ENCODE results near the gene HOXD8.

Gene HOXD8

DNA sequence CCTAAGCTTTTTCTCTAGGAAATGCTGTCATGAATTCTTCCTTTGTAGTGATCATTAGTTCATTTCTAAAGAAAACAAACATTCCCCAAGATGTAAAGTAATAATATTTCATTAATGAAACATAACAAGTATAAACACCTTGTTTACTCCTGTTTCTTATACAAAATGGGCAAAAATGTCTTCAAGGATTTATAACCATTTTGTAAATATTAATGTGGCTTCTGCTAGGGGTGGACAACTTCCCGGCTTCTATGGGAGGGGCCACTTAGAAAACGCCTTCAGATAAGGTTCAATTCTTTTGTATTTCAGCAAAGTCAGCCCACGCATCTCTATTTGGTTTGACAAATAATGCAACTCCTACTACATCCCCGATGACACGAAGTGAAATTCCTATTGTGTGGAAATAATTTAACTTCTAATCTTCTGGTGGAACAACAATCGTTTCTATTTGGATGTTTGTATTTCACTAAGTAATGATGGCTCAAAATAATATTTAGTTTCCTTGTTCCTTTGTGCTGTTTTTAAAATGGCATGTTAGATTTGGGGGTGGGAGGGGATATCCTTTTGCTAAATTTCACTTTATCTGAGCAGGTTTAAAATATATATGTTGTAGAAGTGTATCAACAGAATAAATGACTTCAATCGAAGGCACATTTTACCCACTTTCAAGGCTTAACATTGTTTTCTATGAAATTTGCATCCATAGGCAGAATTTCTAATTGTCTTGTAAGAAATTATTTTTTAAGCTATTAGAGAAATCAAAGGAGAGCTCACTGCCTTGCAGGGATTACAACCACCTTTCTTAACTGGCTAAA, 44.3 kb downstream of the HOXD8 start:
- Mint-ChIP-seq H3K36me3 (ENCODE audit: low read depth) (peaks cover 3% of the 10 kb centered on the region), H3K27ac (no peak overlapping the region), H3K27me3 (ENCODE audit: low read depth) (peaks cover 88% of the 10 kb centered on the region), H3K4me1 (ENCODE audit: low read depth) (no peaks in the 10 kb centered on the region), H3K9me3 (no peaks in the 10 kb centered on the region), H3K4me3 (no peak overlapping the region)

DNA sequence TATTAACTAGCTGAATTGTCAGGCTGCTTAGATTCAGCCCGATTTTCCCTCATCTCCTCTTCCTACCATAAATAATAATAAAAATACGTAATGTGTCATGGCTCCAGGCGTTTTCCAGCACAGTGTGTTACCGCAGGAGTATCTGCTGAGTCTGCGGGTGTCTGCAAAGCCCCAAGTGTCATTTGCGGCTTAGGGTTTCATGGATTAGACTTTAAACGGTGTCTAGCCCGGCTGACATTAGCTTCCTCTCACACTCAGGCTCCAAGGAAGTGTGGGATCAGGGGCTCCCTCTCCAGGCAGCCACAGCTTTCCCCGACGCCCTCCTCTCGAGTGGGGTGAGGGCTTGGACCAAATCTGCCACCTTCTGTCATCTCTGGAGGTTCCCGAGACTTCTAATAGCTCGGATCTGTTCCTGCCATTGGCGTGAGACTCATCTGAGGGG, 44.9 kb downstream of the HOXD8 start:
- Mint-ChIP-seq H3K9me3 (no peaks in the 10 kb centered on the region), H3K36me3 (ENCODE audit: low read depth) (peaks cover 3% of the 10 kb centered on the region), H3K27ac (no peak overlapping the region), H3K27me3 (ENCODE audit: low read depth) (peaks cover 92% of the 10 kb centered on the region), H3K4me1 (ENCODE audit: low read depth) (no peaks in the 10 kb centered on the region), H3K4me3 (no peak overlapping the region)

DNA sequence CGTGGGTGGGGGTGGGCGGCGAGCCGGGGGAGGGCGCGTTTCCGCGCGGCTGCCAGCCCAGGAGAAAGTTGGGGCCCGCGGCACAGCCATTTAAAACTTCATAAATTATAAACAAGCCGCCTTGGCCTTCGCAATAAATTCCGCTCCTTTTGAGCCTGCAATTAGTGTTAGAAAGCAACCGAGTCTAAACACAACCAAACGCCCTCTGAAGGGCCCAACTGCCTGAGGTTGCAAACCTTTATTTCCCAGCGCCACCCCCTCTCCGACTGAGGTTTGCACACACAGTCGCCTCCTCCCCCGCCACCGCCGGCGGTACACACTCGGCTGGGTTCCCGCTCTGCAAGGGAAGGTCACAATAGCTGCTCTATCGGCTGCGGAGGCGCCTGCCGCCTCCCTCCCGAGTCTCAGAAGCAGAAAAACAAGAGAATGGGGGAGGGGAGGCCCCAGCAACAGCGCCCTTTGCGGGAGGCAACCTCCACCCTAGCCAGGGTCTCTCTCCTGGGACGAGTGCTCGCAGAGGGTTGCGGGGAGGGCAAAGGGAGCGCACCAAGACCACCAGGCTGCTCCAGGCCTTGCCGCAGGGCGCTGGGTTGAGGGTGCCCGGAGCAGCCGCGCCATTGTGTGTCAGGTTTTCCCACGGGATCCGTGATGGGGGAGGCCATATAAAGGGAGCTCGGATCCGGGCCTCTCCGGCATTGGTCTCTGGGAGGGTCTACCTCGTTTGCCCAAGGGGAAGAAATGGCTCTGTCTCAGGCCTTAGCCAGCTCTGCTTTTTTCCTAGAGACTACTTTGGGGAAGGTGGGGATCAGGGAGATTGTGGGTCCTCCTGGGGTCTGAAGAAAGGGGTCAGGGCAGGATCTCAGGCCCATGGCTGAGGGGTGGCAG, 45.6 kb downstream of the HOXD8 start:
- peaks cover 3% of the 10 kb centered on the region for H3K36me3 Mint-ChIP-seq (ENCODE audit: low read depth)
- H3K4me3 Mint-ChIP-seq, result no peak overlapping the region
- no peak overlapping the region for H3K27ac Mint-ChIP-seq
- H3K4me1 Mint-ChIP-seq (ENCODE audit: low read depth), result no peaks in the 10 kb centered on the region
- peaks cover 92% of the 10 kb centered on the region for H3K27me3 Mint-ChIP-seq (ENCODE audit: low read depth)
- no peaks in the 10 kb centered on the region for H3K9me3 Mint-ChIP-seq

DNA sequence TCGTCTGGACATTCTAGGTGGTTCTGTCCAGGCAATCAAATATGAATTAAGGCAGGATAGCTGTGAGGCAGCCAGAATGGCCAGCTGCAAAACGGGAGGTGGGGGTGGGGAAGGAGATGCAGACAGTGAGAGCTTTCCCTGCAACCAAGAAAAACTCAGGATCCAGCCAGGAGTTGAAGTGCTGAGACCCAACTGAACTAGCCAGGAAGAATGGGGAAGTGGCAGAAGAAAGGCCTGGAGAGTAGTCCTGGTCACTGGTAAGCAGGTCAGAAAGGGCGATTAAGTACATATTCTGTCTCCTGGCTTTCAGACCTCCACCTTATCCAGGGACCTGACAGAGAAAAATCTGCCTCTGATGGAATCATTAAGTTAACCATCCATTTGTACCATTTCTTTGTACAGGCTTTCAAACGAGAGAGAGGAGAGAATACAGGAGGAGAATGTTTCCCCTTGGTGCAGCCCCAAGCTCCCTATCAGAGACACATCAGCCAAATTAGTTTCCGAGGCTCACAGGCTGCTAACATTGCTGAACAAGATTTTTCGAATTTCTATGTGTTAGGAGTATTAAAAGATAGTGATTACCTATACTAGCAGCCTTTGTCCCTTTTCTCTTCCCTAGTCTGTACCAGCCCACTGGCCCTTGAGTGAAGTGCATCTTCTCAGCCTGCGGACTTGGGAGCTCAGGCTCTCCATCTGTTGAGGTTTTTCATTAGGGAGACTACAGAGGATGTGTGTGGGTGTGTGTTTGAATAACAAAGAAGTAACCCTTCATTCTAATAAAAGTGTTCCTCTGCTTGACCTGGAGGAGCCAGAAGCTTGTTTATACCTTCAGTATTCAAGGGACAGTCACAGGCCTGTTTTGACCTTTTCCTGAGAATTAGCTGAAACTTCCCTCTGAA, 46.5 kb downstream of the HOXD8 start:
- Mint-ChIP-seq H3K27ac (no peak overlapping the region), H3K4me3 (no peak overlapping the region), H3K27me3 (ENCODE audit: low read depth) (peaks cover 93% of the 10 kb centered on the region)

DNA sequence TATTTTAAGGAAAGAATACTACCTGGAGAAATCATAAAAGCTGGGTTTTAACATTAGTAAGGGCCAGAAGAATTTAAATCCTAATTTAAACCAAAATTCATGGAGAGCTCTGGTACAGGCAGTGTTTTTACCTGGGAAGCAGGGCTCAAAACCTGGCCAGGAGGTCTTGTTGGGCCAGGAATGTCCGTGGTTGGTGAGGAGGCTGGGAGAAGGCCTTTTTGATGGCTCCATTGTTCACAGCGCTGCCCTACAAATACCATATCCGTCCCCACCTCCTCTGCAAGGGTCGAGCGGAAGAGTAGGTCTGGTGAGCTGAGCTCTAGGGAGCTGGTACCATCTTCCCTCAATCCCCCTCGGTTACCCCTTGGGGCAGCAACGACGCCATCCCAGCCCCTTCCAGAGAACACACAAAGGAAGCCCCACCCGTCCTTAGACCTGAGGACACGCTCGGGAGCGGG, 48.1 kb downstream of the HOXD8 start:
- H3K9me3 Mint-ChIP-seq, result no peaks in the 10 kb centered on the region
- H3K4me3 Mint-ChIP-seq, result peak overlapping the region; percentile 38
- peaks cover 93% of the 10 kb centered on the region for H3K27me3 Mint-ChIP-seq (ENCODE audit: low read depth)
- no peaks in the 10 kb centered on the region for H3K4me1 Mint-ChIP-seq (ENCODE audit: low read depth)
- H3K27ac Mint-ChIP-seq, result no peak overlapping the region
- peaks cover 2% of the 10 kb centered on the region for H3K36me3 Mint-ChIP-seq (ENCODE audit: low read depth)

More for the DNA sequence above, 46.5 kb downstream of the HOXD8 start:
- Mint-ChIP-seq H3K9me3 (no peaks in the 10 kb centered on the region), H3K4me1 (ENCODE audit: low read depth) (no peaks in the 10 kb centered on the region), H3K36me3 (ENCODE audit: low read depth) (peaks cover 3% of the 10 kb centered on the region)

DNA sequence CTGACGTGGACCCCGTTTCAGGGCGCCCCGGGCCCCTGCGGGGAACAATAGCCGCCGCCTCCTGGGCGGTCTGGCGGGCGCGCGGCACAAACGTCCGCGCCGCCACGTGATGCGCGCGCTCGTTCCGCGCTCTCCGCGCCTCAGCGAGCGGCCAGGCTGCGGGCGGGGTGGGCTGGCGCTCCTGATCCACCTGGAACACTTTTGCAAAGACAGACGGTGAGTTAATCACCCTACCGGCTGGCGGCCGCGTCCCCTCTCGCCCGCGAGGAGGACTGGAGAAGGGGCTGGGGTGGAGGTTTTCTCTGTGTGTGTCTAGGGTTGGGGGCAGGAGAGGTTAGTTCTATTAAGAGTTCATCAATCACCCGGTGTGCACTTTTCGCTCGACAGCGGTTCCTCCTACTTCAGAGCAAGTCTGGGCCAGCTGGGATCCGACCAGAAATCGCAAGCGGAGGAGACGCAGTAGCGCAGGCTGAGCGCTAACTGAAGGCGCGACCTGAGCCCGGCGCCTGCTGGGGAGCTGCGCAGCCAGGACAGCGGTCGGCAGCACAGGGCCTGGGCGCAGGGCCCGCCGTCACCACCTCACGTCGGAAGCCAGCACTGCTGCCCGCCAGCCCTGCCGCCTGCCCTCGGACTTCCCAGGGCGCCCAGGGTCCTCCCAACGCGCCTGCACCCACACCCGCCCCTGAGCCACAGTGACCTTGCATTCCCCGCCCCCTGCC, 48.7 kb downstream of the HOXD8 start:
- H3K27ac Mint-ChIP-seq, result no peak overlapping the region
- H3K9me3 Mint-ChIP-seq, result no peaks in the 10 kb centered on the region
- H3K27me3 Mint-ChIP-seq (ENCODE audit: low read depth), result peaks cover 93% of the 10 kb centered on the region
- H3K4me1 Mint-ChIP-seq (ENCODE audit: low read depth), result no peaks in the 10 kb centered on the region
- H3K36me3 Mint-ChIP-seq (ENCODE audit: low read depth), result no peaks in the 10 kb centered on the region
- peak overlapping the region; percentile 19 for H3K4me3 Mint-ChIP-seq

DNA sequence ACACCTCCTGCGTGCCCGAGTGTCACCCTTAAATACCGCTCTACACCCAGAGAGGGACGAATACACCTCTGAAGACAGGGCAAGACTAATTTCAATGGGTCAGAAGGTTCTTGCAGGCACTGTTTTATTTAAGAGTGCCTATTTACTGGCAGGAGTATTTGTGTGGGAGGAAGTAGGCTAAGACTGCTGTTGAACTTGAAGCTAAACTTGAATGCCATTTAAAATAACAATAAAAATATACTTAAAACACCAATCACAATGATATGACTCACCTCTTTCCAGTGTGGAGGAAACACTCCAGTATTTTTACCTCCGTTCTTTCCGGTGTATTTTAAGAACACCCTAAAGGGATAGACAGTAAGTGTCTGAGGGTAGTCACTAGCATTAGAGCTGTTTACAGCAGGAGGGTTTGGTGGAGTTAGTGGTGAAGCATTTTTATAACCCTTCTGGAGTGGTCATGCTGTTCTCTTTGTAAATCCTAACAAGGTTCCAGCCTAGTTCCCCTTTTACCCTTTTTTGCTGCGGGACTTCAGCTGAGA, 49.3 kb downstream of the HOXD8 start:
- Mint-ChIP-seq H3K4me3 (no peak overlapping the region), H3K9me3 (no peaks in the 10 kb centered on the region)

DNA sequence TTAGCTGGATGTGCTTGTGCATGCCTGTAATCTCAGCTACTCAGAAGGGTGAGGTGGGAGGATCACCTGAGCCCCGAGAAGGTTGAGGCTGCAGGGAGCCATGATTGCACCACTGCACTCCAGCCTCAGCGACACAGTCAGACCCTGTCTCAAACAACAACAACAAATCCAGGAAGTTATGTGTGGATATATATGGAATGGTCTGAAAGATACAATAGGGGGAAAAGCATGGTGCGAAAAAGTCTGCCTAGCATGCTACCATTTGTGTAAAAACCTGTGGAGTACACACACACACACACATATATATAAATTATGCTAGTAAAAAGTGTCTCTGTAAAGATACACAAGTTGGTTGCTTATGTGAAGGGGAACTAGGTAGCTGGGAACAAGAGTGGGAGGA, 52.0 kb downstream of the HOXD8 start:
- H3K36me3 Mint-ChIP-seq (ENCODE audit: low read depth), result no peaks in the 10 kb centered on the region
- no peak overlapping the region for H3K27ac Mint-ChIP-seq
- H3K9me3 Mint-ChIP-seq, result no peaks in the 10 kb centered on the region
- H3K27me3 Mint-ChIP-seq (ENCODE audit: low read depth), result peaks cover 82% of the 10 kb centered on the region
- H3K4me1 Mint-ChIP-seq (ENCODE audit: low read depth), result no peaks in the 10 kb centered on the region
- no peak overlapping the region for H3K4me3 Mint-ChIP-seq

More for the DNA sequence above, 49.3 kb downstream of the HOXD8 start:
- Mint-ChIP-seq H3K4me1 (ENCODE audit: low read depth) (no peaks in the 10 kb centered on the region), H3K27me3 (ENCODE audit: low read depth) (peaks cover 91% of the 10 kb centered on the region), H3K27ac (no peak overlapping the region), H3K36me3 (ENCODE audit: low read depth) (no peaks in the 10 kb centered on the region)

Data from T-helper 1 cell treated with Interleukin-12 subunit alpha and Interleukin-12 subunit beta and Interleukin-4 antibody, amounts not matched to agents 30 μg/mL and 1 μg/mL, for 36 hours (primary cell).